HEK293 (cell line): ENCODE measurements around the gene RPS15.
A peak's percentile ranks its signal among the peaks of the same experiment; 100 is the strongest.

Experiments
- GLIS2 ChIP-seq: fragments of 450-650 bp; formaldehyde crosslinking; IDR thresholded peaks from 2 replicates; pipeline ENCODE4 v1.5.1; 2016; ENCODE audit warnings: missing biosample characterization, missing genetic modification characterization
- IKZF3 ChIP-seq: fragments of 450-650 bp; IDR thresholded peaks from 2 replicates; pipeline ENCODE4 v1.5.0; 2018; ENCODE audit warnings: missing biosample characterization, mild to moderate bottlenecking, missing genetic modification characterization, moderate library complexity
- INSM2 ChIP-seq: fragments of 450-650 bp; formaldehyde crosslinking; IDR thresholded peaks from 2 replicates; pipeline ENCODE4 v1.5.1; 2016; ENCODE audit warnings: missing biosample characterization, missing genetic modification characterization
- PRDM2 ChIP-seq: fragments of 450-650 bp; formaldehyde crosslinking; IDR thresholded peaks from 2 replicates; pipeline ENCODE4 v1.5.1; 2016; ENCODE audit warnings: missing biosample characterization, missing genetic modification characterization, borderline replicate concordance
- PRDM4 ChIP-seq: fragments of 450-650 bp; formaldehyde crosslinking; IDR thresholded peaks from 2 replicates; pipeline ENCODE4 v1.5.1; 2017; ENCODE audit warnings: missing biosample characterization, missing genetic modification characterization
- WT1 ChIP-seq: fragments of 450-650 bp; formaldehyde crosslinking; IDR thresholded peaks from 2 replicates; pipeline ENCODE4 v1.5.1; 2016; ENCODE audit warnings: missing biosample characterization, missing genetic modification characterization
- ZBTB11 ChIP-seq: fragments of 450-650 bp; formaldehyde crosslinking; conservative IDR thresholded peaks from 2 replicates; pipeline ENCODE4 v1.5.1; 2016; ENCODE audit warnings: low read depth, missing biosample characterization, missing genetic modification characterization
- ZNF114 ChIP-seq: fragments of 450-650 bp; formaldehyde crosslinking; IDR thresholded peaks from 2 replicates; pipeline ENCODE4 v1.5.0; 2017; ENCODE audit warnings: missing biosample characterization, missing genetic modification characterization
- ZNF140 ChIP-seq: fragments of 450-650 bp; formaldehyde crosslinking; IDR thresholded peaks from 2 replicates; pipeline ENCODE4 v1.5.1; 2016; ENCODE audit warnings: missing biosample characterization, missing genetic modification characterization
- ZNF239 ChIP-seq: fragments of 450-650 bp; formaldehyde crosslinking; IDR thresholded peaks from 2 replicates; pipeline ENCODE4 v1.5.1; 2016; ENCODE audit warnings: missing biosample characterization, missing genetic modification characterization
- ZNF26 ChIP-seq: fragments of 450-650 bp; formaldehyde crosslinking; IDR thresholded peaks from 2 replicates; pipeline ENCODE4 v1.5.1; 2016; ENCODE audit warnings: missing biosample characterization, missing genetic modification characterization
- ZNF292 ChIP-seq: fragments of 450-650 bp; formaldehyde crosslinking; IDR thresholded peaks from 2 replicates; pipeline ENCODE4 v1.5.1; 2016; ENCODE audit warnings: low read depth, missing biosample characterization, missing genetic modification characterization, borderline replicate concordance
- ZNF366 ChIP-seq: fragments of 450-650 bp; formaldehyde crosslinking; conservative IDR thresholded peaks from 2 replicates; pipeline ENCODE4 v1.5.1; 2016; ENCODE audit warnings: missing biosample characterization, missing genetic modification characterization
- ZNF391 ChIP-seq: fragments of 450-650 bp; formaldehyde crosslinking; IDR thresholded peaks from 2 replicates; pipeline ENCODE4 v1.5.1; 2016; ENCODE audit warnings: low read depth, missing biosample characterization, missing genetic modification characterization, borderline replicate concordance
- ZNF426 ChIP-seq: fragments of 450-650 bp; formaldehyde crosslinking; IDR thresholded peaks from 2 replicates; pipeline ENCODE4 v1.5.1; 2017; ENCODE audit warnings: missing biosample characterization, missing genetic modification characterization, mild to moderate bottlenecking, inconsistent platforms, moderate library complexity
- ZNF48 ChIP-seq: fragments of 450-650 bp; formaldehyde crosslinking; IDR thresholded peaks from 2 replicates; pipeline ENCODE4 v1.5.1; 2016; ENCODE audit warnings: missing biosample characterization, missing genetic modification characterization
- ZNF555 ChIP-seq: fragments of 450-650 bp; formaldehyde crosslinking; conservative IDR thresholded peaks from 2 replicates; pipeline ENCODE4 v1.5.1; 2017; ENCODE audit warnings: missing biosample characterization, mild to moderate bottlenecking, missing genetic modification characterization, inconsistent platforms
- ZNF571 ChIP-seq: fragments of 450-650 bp; formaldehyde crosslinking; IDR thresholded peaks from 2 replicates; pipeline ENCODE4 v1.5.0; 2017; ENCODE audit warnings: missing biosample characterization, missing genetic modification characterization
- ZNF658 ChIP-seq: fragments of 450-650 bp; formaldehyde crosslinking; IDR thresholded peaks from 2 replicates; pipeline ENCODE4; 2016; ENCODE audit warnings: missing biosample characterization, missing genetic modification characterization
- ZNF660 ChIP-seq: fragments of 450-650 bp; IDR thresholded peaks from 2 replicates; pipeline ENCODE4 v1.5.1; 2018; ENCODE audit warnings: missing biosample characterization, mild to moderate bottlenecking, missing genetic modification characterization
- ZNF692 ChIP-seq: fragments of 450-650 bp; formaldehyde crosslinking; IDR thresholded peaks from 2 replicates; pipeline ENCODE4 v1.5.1; 2016; ENCODE audit warnings: missing biosample characterization, missing genetic modification characterization
- ZNF701 ChIP-seq: fragments of 450-650 bp; formaldehyde crosslinking; IDR thresholded peaks from 2 replicates; pipeline ENCODE4 v1.5.1; 2016; ENCODE audit warnings: missing biosample characterization, missing genetic modification characterization
- ZSCAN16 ChIP-seq: fragments of 450-650 bp; formaldehyde crosslinking; IDR thresholded peaks from 2 replicates; pipeline ENCODE4 v1.5.1; 2016; ENCODE audit warnings: missing biosample characterization, missing genetic modification characterization

Gene RPS15

GRCh38 chr19:1470305-1471009 is 32.3 kb downstream of the RPS15 start (continued):
- no peak for TF ChIP-seq PRDM2 (tag by site-specific recombination)
- no peak for TF ChIP-seq ZNF114
- TF ChIP-seq INSM2 (tag by site-specific recombination): 0 out of 2 replicates have a peak, but pooled peaks have one; percentile 11
- no peak for TF ChIP-seq ZNF658
- TF ChIP-seq ZNF366 (tag by site-specific recombination): no peak
- TF ChIP-seq ZNF239 (tag by site-specific recombination): no peak
- no peak for TF ChIP-seq ZNF26 (tag by site-specific recombination)
- no peak for TF ChIP-seq ZNF571
- no peak for TF ChIP-seq ZNF426 (tag by site-specific recombination)
- peak; percentile 41 for TF ChIP-seq GLIS2 (tag by site-specific recombination)
- TF ChIP-seq PRDM4 (tag by site-specific recombination): peak; percentile 92
- TF ChIP-seq ZNF48 (tag by site-specific recombination): no peak
- no peak for TF ChIP-seq ZSCAN16
- no peak for TF ChIP-seq ZNF140 (tag by site-specific recombination)
- TF ChIP-seq ZNF701 (tag by site-specific recombination): no peak
- peak; percentile 65; the same call in 1 of the 2 replicates for TF ChIP-seq ZBTB11 (tag by site-specific recombination)
- TF ChIP-seq ZNF660 (tag by site-specific recombination): peak; percentile 75
- TF ChIP-seq ZNF555 (tag by site-specific recombination): no peak
- TF ChIP-seq WT1 (tag by site-specific recombination): peak; percentile 34; the same call in 1 of the 2 replicates
- TF ChIP-seq IKZF3 (tag by site-specific recombination): peak; percentile 64
- TF ChIP-seq ZNF391: no peak
- TF ChIP-seq ZNF292: no peak
- no peak; the same call in 1 of the 2 replicates for TF ChIP-seq ZNF692 (tag by site-specific recombination)
